ENCODE measurements around the gene KNOP1.
"Not testable (repeated sequence)": the region's sequence is repeated elsewhere in the genome, so short reads cannot be mapped to it uniquely, and the experiment has no call there.

The KNOP1 gene

DNA sequence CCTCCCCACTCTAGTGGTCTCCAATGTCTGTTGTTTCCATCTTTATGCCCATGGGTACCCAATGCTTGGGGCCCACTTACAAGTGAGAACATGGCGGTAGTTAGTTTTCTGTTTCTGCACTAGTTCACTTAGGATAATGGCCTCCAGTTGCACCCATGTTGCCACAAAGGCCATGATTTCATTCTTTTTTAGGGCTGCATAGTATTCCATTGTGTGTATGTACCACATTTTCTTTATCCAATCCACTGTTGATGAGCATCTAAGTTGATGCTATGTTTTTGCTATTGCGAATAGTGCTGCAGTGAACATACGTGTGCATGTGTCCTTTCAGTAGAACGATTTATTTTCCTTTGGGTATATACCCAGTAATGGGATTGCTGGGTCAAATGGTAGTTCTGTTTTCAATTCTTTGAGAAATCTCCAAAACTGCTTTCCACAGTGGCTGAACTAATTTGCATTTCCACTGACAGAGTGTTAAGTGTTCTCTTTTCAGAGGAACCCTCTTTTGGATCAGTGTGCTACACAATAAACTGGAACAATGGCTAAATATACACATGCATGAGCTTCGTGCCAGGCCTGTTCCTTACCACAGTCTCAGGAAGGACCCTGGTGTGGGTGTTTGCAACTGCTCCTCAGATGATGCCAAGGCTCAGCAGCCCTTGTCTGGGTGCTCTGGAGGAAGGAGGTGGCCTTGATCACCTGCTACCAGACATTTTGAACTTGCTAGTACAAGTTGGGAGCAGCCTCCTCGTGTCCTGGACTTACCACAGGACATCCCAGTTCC lies 34.4 kb downstream of the KNOP1 start:
- DNase-seq (ENCODE audit: low read depth in 3 of 3, low spot score in 1 of 3), result no peak

- DNase-seq (ENCODE audit: low read depth in 3 of 3, low spot score in 1 of 3), result no peak
These were observed 36.4 kb downstream of the KNOP1 start for GRCh38 chr16:19681637-19682036.

DNA sequence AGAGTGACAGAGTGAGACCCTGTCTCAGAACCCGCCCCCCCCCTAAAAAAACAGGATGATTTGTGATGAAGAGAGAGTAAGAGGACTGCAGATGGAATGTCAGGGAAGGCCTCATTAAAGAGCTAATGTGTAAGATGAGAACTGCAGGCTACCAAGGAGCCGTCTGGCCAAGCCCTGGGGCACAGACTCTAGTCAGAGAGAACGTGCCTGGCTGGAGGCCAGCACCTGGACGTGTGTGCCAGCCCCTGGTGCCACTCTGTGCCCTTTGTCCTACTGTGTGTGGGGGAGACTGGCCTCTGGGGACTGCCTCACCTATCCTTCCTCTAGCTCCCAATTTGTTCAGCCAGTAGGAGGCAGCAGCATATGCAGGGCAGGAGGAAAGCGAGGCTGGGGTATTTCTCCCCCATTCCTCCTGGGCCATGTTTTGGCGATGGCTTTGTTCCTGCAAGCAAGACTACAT lies 37.1 kb downstream of the KNOP1 start:
- no peak for DNase-seq (ENCODE audit: low read depth in 3 of 3, low spot score in 1 of 3)

DNA sequence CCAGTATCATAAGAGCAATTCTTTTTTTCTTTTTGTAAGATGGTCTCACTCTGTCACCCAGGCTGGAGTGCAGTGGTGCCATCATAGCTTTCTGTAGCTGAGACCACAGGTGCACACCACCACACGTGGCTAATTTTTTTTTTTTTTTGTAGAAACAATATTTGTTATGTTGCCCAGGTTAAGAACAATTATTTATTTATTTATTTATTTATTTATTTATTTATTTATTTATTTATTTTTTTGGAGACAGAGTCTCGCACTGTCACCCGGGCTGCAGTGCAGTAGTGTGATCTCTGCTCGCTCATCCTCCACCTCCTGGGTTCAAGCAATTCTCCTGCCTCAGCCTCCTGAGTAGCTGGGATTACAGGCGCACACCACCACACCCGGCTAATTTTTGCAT lies 38.7 kb downstream of the KNOP1 start:
- DNase-seq (ENCODE audit: low read depth in 3 of 3, low spot score in 1 of 3), result not testable (repeated sequence)

GRCh38 chr16:19678804-19679203 lies 39.2 kb downstream of the KNOP1 start:
- DNase-seq (ENCODE audit: low read depth in 3 of 3, low spot score in 1 of 3), result no peak

GRCh38 chr16:19677402-19677801 lies 40.6 kb downstream of the KNOP1 start:
- no peak for DNase-seq (ENCODE audit: low read depth in 3 of 3, low spot score in 1 of 3)

DNA sequence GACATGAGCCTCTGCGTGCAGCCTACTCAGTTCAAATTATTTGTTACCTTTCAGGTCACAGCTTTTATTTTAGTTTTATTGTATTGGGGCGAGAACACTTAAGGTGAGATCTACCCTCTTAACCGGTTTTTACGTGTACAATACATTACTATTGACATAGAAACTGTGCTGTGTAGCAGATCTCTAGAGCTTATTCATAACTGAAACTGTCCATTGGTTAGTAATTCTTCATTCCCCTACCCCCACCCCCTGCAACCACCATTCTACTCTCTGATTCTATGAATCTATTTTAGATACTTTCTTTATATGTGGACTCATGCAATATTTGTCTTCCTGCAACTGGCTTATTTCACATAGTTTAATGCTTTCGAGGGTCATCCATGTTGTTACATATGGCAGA lies 43.5 kb downstream of the KNOP1 start:
- no peak for DNase-seq (ENCODE audit: low read depth in 3 of 3, low spot score in 1 of 3)

GRCh38 chr16:19672378-19672777 lies 45.6 kb downstream of the KNOP1 start:
- DNase-seq (ENCODE audit: low read depth in 3 of 3, low spot score in 1 of 3), result no peak

DNA sequence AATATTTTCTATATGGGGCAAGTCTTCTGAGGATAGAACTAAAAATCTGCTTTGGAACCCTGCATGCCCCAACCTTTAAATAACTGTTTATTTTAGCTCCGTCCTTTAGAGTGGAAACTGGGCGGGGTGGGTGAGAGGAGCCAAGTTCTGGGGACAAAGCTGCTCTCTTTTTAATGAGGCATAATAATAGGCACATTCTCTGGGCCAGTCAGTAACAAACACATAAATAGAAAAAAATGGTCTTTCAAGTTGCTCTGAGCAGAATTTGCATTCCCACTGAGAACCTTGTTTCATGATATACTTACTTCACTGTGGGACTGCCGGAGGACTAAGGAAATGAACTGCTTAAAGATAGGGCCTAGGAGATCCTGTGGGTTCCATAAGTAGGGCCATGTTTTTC lies 51.5 kb downstream of the KNOP1 start:
- DNase-seq (ENCODE audit: low read depth in 3 of 3, low spot score in 1 of 3), result no peak

- not testable (repeated sequence) for DNase-seq (ENCODE audit: low read depth in 3 of 3, low spot score in 1 of 3)
These were observed 52.7 kb downstream of the KNOP1 start for GRCh38 chr16:19665313-19665712.

- DNase-seq (ENCODE audit: low read depth in 3 of 3, low spot score in 1 of 3), result no peak
These were observed 53.9 kb downstream of the KNOP1 start for GRCh38 chr16:19664166-19664565.

GRCh38 chr16:19662351-19662750 lies 55.7 kb downstream of the KNOP1 start:
- DNase-seq (ENCODE audit: low read depth in 3 of 3, low spot score in 1 of 3), result no peak

DNA sequence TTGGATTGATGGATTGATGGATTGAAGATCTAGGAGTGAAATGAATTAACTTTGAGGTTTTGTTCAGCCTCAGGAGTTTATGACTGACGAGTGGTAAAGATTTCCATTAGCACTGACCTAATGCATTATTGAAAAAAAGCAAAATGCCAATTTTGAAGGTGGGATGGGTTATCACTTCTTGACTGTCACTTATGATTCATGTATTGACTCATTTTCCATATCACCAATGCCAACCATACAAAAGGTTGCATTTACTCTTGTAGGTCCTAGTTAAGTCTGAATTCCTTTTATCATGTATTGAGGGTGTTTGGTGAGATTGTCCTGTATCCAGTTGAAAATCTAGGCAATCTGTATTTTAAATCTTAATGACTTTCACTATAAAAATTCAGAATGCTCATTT lies 57.6 kb downstream of the KNOP1 start:
- no peak for DNase-seq (ENCODE audit: low read depth in 3 of 3, low spot score in 1 of 3)

DNA sequence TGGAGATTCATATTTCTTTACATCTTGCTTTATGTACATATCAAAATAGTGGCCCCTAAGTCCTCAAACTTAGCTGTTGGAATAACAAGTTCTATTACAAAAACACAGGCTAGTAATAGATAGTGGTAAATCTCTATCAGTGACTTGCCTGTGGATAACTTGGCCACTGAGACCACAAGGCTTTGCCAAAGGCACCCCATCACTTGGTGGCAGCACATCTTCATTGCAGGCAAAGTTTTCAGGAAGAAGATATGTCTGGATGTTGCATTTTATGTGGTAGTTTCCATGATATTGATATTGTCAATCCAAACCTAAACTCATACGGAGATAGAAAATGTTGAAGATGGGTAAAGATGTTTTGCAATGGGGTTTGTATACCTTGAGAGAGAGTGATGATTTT lies 58.5 kb downstream of the KNOP1 start:
- DNase-seq (ENCODE audit: low read depth in 3 of 3, low spot score in 1 of 3), result no peak

DNA sequence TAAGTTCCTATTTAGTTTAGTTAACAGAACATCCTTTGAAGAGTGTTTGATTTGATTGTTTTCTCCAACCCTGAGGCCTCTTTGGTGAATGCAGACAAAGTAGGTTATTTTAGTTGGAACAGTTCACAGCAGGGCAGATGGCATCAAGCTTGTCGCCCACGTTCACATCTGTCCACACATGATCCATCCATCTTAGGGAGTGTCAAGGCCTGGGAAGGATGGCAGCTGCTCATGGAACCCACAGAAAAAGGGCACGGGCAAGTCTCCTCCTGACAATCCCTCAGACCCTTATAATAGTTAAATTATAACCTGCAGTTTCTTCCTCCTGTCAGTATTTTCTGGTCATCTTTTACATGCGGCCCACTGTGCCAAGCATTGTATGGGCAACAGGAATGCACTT lies 60.2 kb downstream of the KNOP1 start:
- no peak for DNase-seq (ENCODE audit: low read depth in 3 of 3, low spot score in 1 of 3)

GRCh38 chr16:19655242-19655777 lies 62.7 kb downstream of the KNOP1 start:
- no peak for DNase-seq (ENCODE audit: low read depth in 3 of 3, low spot score in 1 of 3)

GRCh38 chr16:19654147-19654546 lies 63.9 kb downstream of the KNOP1 start:
- no peak for DNase-seq (ENCODE audit: low read depth in 3 of 3, low spot score in 1 of 3)

Data from stimulated activated CD4-positive, alpha-beta T cell treated with anti-CD3 and anti-CD28 coated beads, TNF-alpha, amount 100 ng/mL, for 1 hour (primary cell).